HepG2 (cell line): Measurements from ENCODE around the gene JSRP1. TPM values are rescaled to one million over a fixed set of nuclear protein-coding genes. Genes with fewer than 3 reads are reported as not detected.

ENCODE experiments used
- ATAC-seq: fragments of 200-7000 bp; cut with Tn5 transposase; 3 replicates; pipeline ENCODE4 v1.9.1; 2020; ENCODE audit warnings: mild to moderate bottlenecking, moderate library complexity
- BruUV-seq: library from RNA; stranded (reverse); fragments of 400-500 nt; replicated peaks from 2 replicates; lab custom pipeline; 2021; lab: Mats Ljungman, UMichigan
- CTCF ChIA-PET: fragments of 300-600 bp; formaldehyde crosslinking; extraction: SDS; loops from one replicate; lab custom pipeline; 2021; ENCODE audit warnings: low total read pairs, inconsistent platforms, low intra/inter-chr PET ratio; lab: Yijun Ruan, JAX
- POLR2A ChIA-PET: fragments of 350-600 bp; sonication (Branson Sonifier 250); formaldehyde crosslinking; loops from one replicate; lab custom pipeline; 2020; ENCODE audit warnings: antibody characterized with exemption, inconsistent platforms; lab: Yijun Ruan, JAX
- DNase-seq: peaks from one replicate; pipeline ENCODE4 v3.0.0-alpha.2; 2015; ENCODE audit warnings: low spot score
- FAIRE-seq: peaks from 3 replicates; lab custom pipeline; 2011; peaks lifted over from hg19 to GRCh38; lab: Jason Lieb, UNC
- H2AFZ ChIP-seq: one replicate; pipeline ENCODE4 v1.6.1; 2011; ENCODE audit warnings: low read length, inconsistent platforms
- H3K27ac ChIP-seq: fragments of 300-600 bp; 3 replicates; pipeline ENCODE4 v1.8.0; 2011; ENCODE audit warnings: mixed run types, mild to moderate bottlenecking, mixed read lengths, low read length, inconsistent platforms; ENCODE audit not compliant: insufficient read depth; ENCODE audit errors: extremely low read length
- H3K27me3 ChIP-seq, 2 experiments: fragments of 200-600 bp in 1 of 2; 2 replicates in 1 of 2; 3 replicates in 1 of 2; pipeline versions ENCODE4 v1.6.0 to v1.8.0; 2011; ENCODE audit warnings: low read length in 2 of 2, mild to moderate bottlenecking in 2 of 2, moderate library complexity in 2 of 2, inconsistent platforms in 1 of 2; ENCODE audit not compliant: insufficient read depth in 2 of 2, control insufficient read depth in 1 of 2
- H3K36me3 ChIP-seq, 2 experiments: fragments of 200-600 bp in 1 of 2; replicated peaks in 1 of 2; 2 replicates in 1 of 2; 3 replicates in 1 of 2; pipeline versions ENCODE4 v1.5.1 to v1.8.0; 2011; ENCODE audit warnings: low read length in 2 of 2, inconsistent platforms in 1 of 2; ENCODE audit not compliant: insufficient read depth in 2 of 2, control insufficient read depth in 1 of 2
- H3K4me1 ChIP-seq: 2 replicates; pipeline ENCODE4 v1.5.1; 2012; ENCODE audit warnings: low read length, inconsistent platforms; ENCODE audit not compliant: insufficient read depth
- H3K4me2 ChIP-seq: 2 replicates; pipeline ENCODE4 v1.6.0; 2011; ENCODE audit warnings: low read depth, low read length, inconsistent platforms
- H3K4me3 ChIP-seq, 3 experiments: fragments of 200-600 bp in 1 of 3; sonication (generic), shearing (Covaris generic) in 1 of 3; replicated peaks in 1 of 3; 2 replicates each; pipeline ENCODE4 v1.5.1; 2011 to 2016; ENCODE audit warnings: low read length in 3 of 3, inconsistent platforms in 2 of 3, low read depth in 2 of 3, mild to moderate bottlenecking in 2 of 3, control low read depth in 1 of 3, mixed read lengths in 1 of 3; ENCODE audit not compliant: insufficient read depth in 1 of 3
- H3K79me2 ChIP-seq: one replicate; pipeline ENCODE4 v1.6.1; 2011; ENCODE audit warnings: low read length, inconsistent platforms; ENCODE audit not compliant: insufficient read depth
- H3K9ac ChIP-seq: 2 replicates; pipeline ENCODE4 v1.6.0; 2011; ENCODE audit warnings: mild to moderate bottlenecking, low read depth, low read length, inconsistent platforms; ENCODE audit not compliant: insufficient read depth
- H3K9me3 ChIP-seq: 2 replicates; pipeline ENCODE4 v1.5.1; 2012; ENCODE audit warnings: mild to moderate bottlenecking, low read length
- H4K20me1 ChIP-seq: 2 replicates; pipeline ENCODE4 v1.6.0; 2011; ENCODE audit warnings: inconsistent platforms, mild to moderate bottlenecking, low read length, moderate library complexity; ENCODE audit not compliant: insufficient read depth
- E2F2 ChIP-seq: sonication (generic); formaldehyde crosslinking; IDR thresholded peaks from 2 replicates; pipeline ENCODE4 v1.4.0; 2020; ENCODE audit warnings: missing genetic modification reagents, borderline replicate concordance
- MEIS2 ChIP-seq: sonication (generic); formaldehyde crosslinking; IDR thresholded peaks from 2 replicates; pipeline ENCODE4 v1.9.0; 2021; ENCODE audit warnings: mild to moderate bottlenecking, missing genetic modification reagents
- PRDM4 ChIP-seq: sonication (generic); formaldehyde crosslinking; IDR thresholded peaks from 2 replicates; pipeline ENCODE4 v1.9.0; 2021; ENCODE audit warnings: missing genetic modification reagents, borderline replicate concordance
- TFE3 ChIP-seq: IDR thresholded peaks from 2 replicates; pipeline ENCODE4 v1.6.1; 2016
- ZBTB40 ChIP-seq, 2 experiments: fragments of 450-650 bp in 1 of 2; sonication (generic) in 1 of 2; formaldehyde crosslinking in 1 of 2; IDR thresholded peaks; 2 replicates each; pipeline versions ENCODE4 v1.6.1 to v1.8.0; 2016 to 2022; ENCODE audit warnings: antibody characterized with exemption in 1 of 2, mild to moderate bottlenecking in 1 of 2, missing genetic modification reagents in 1 of 2
- WGBS: methylation state at CpG from one replicate; pipeline ENCODE4 v1.1.6; 2017; ENCODE audit warnings: low lambda C conversion rate; 5-methylcytosine and 5-hydroxymethylcytosine counted together
- in situ Hi-C: cut with HindIII; loops from 2 replicates; pipeline ENCODE4 v1.10.0; 2017; ENCODE audit warnings: low pct_unique_long_range_greater_than_20kb; ENCODE audit not compliant: extremely low pct_ligation_motif_present
- intact Hi-C: fragments of 100-400 bp; cut with micrococcal nuclease; formaldehyde crosslinking; loops from one replicate; pipeline ENCODE4 v1.10.0; 2022; ENCODE audit not compliant: unreplicated experiment
- polyA plus RNA-seq, 8 experiments: library from polyadenylated mRNA; depleted of rRNA in 3 of 8; stranded (reverse) in 7 of 8; unstranded in 1 of 8; fragments of >200 nt; fragmentation: Illumina TruSeq in 4 of 8; extraction: Trizol in 4 of 8; gene quantifications; 2 replicates each; pipeline versions ENCODE4 v1.2.1 to v1.2.3, GENCODE V29; 2011 to 2016; ENCODE audit warnings: low read depth in 4 of 8, missing spikeins in 1 of 8, mixed read lengths in 1 of 8; ENCODE audit not compliant: insufficient read depth in 1 of 8
- total RNA-seq, 5 experiments: library from RNA; depleted of rRNA; stranded (reverse); fragments of >200 nt; fragmentation: Illumina TruSeq; extraction: Trizol; gene quantifications; 2 replicates each; pipeline ENCODE4 v1.2.3, GENCODE V29; 2016; ENCODE audit warnings: low read depth in 1 of 5

JSRP1 gene
- total and polyA plus RNA-seq, 2 of the 13 experiments (the other 11 are each of a cell fraction or from before 2014, with no cell fraction given) = 0.16 to 0.38 TPM

GRCh38 chr19:2286402-2287140, 30.4 kb upstream of the JSRP1 start (continued):
- TF ChIP-seq MEIS2 = no peak

- Histone ChIP-seq H3K9me3 (no peaks in the 10 kb centered on the region), H4K20me1 (peaks cover 2% of the 10 kb centered on the region), H3K36me3 (no peaks in the 10 kb centered on the region), H3K4me3 (no peak overlapping the region), H3K9ac (no peak overlapping the region), H3K27ac (no peak overlapping the region), H3K4me2 (no peak overlapping the region), H3K4me1 (peaks cover 30% of the 10 kb centered on the region), H3K79me2 (no peaks in the 10 kb centered on the region), H2AFZ (no peak overlapping the region), H3K27me3 (peaks cover 10 to 50% of the 10 kb centered on the region in 2 experiments)
- FAIRE-seq (no peak), DNase-seq (no peak), ATAC-seq (no peak)
- ChIA-PET POLR2A (no interaction called here), CTCF (no interaction called here)
- in situ Hi-C loops = no loop called here
- no TSS peak for BruUV-seq
- 73% methylated on average over 8 of the region's 8 CpGs for WGBS
- intact Hi-C loops = no loop called here
- TF ChIP-seq ZBTB40 (IDR thresholded peaks at IDR 0.05) (peak; percentile 97), ZBTB40 (CRISPR knock-in tag; IDR thresholded peaks at IDR 0.05) (peak; percentile 99), PRDM4 (no peak), TFE3 (CRISPR knock-in tag) (no peak), E2F2 (CRISPR knock-in tag) (no peak)
Measured at GRCh38 chr19:2283835-2284507, 27.8 kb upstream of the JSRP1 start.
